ENCODE measurements around the gene CEP20. TPM values are rescaled to one million over a fixed set of nuclear protein-coding genes. Genes with fewer than 3 reads are reported as not detected.

CEP20 gene
- total RNA-seq, 1 experiment from 2014 or later: 37.0 TPM

DNA sequence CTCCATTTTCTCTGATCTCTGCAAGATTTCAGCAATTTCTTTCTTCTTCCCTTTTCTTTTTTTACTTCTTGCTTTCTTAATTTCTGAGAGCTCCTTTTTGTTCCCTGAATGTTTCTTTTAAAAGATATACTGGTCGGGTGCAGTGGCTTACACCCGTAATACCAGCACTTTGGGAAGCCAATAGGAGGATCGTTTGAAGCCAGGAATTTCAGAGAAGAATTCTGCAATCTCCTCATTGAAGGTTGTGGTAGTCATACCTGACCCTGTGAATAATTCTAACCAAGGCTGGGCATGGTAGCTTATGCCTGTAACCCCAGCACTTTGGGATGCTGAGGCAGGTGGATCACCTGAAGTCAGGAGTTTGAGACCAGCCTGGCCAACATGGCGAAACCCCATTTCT is 45.4 kb upstream of the CEP20 start:
- CTCF ChIA-PET: no interaction called here
- TF ChIP-seq EZH2phosphoT487 (IDR thresholded peaks at IDR 0.05; ENCODE audit: borderline replicate concordance, low read length) (no peak), EZH2 (IDR thresholded peaks at IDR 0.05; ENCODE audit: low read length, unreplicated experiment) (no peak)
- TF ChIP-seq, protein P1, sequence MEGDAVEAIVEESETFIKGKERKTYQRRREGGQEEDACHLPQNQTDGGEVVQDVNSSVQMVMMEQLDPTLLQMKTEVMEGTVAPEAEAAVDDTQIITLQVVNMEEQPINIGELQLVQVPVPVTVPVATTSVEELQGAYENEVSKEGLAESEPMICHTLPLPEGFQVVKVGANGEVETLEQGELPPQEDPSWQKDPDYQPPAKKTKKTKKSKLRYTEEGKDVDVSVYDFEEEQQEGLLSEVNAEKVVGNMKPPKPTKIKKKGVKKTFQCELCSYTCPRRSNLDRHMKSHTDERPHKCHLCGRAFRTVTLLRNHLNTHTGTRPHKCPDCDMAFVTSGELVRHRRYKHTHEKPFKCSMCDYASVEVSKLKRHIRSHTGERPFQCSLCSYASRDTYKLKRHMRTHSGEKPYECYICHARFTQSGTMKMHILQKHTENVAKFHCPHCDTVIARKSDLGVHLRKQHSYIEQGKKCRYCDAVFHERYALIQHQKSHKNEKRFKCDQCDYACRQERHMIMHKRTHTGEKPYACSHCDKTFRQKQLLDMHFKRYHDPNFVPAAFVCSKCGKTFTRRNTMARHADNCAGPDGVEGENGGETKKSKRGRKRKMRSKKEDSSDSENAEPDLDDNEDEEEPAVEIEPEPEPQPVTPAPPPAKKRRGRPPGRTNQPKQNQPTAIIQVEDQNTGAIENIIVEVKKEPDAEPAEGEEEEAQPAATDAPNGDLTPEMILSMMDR (conservative IDR thresholded peaks at IDR 0.05; ENCODE audit: low read depth, low read length): no peak
- intact Hi-C loops (cut with micrococcal nuclease): no loop called here

DNA sequence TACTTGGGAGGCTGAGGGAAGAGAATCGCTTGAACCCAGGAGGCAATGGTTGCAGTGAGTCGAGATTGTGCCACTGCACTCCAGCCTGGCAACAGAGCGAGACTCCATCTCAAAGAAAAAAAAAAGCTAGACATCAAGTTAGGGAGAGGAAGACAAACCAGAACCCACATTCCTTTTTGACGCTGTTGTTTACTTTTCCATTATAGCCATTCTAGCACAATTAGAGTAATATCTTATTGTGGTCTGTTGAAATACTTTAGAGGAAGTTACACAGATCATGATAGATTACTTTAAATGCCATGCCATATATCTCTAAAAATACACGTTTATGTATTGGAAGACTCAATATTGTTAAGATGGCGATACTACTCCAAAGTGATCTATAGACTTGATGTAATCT is 44.5 kb upstream of the CEP20 start:
- no peak for ATAC-seq

More for the DNA sequence above, 45.4 kb upstream of the CEP20 start:
- Histone ChIP-seq H2AFZ (ENCODE audit: low read length) (no peak overlapping the region), H3K79me2 (ENCODE audit: low read length) (no peaks in the 10 kb centered on the region), H3K9me2 (replicated peaks; ENCODE audit: low read length) (no peaks in the 10 kb centered on the region), H3K36me3 (ENCODE audit: low read depth, low read length) (no peaks in the 10 kb centered on the region), H3K9ac (ENCODE audit: low read length) (no peak overlapping the region), H3K4me2 (ENCODE audit: low read length) (no peak overlapping the region), H3K9me3 (ENCODE audit: low read length) (0 out of 2 replicates have a peak, but pooled peaks cover 4% of the 10 kb centered on the region), H4K20me1 (ENCODE audit: low read length) (no peaks in the 10 kb centered on the region), H3K27ac (ENCODE audit: low read length) (no peak overlapping the region), H3F3A (ENCODE audit: low read length, unreplicated experiment) (no peaks in the 10 kb centered on the region), H3K4me1 (ENCODE audit: insufficient read depth, low read length) (no peaks in the 10 kb centered on the region), H3K27me3 (ENCODE audit: low read length) (no peaks in the 10 kb centered on the region), H3K4me3 (ENCODE audit: low read length) (no peak overlapping the region)
- no TSS peak for BruUV-seq (replicated peaks)
- POLR2A ChIA-PET (ENCODE audit: unreplicated experiment): no interaction called here
- ATAC-seq (no peak), DNase-seq (no peak)

More for the DNA sequence above, 44.5 kb upstream of the CEP20 start:
- no peak for DNase-seq
- Histone ChIP-seq H3K27me3 (ENCODE audit: low read length) (no peaks in the 10 kb centered on the region), H3K9me3 (ENCODE audit: low read length) (0 out of 2 replicates have a peak, but pooled peaks cover 4% of the 10 kb centered on the region), H3K4me1 (ENCODE audit: insufficient read depth, low read length) (no peaks in the 10 kb centered on the region), H3K4me2 (ENCODE audit: low read length) (no peak overlapping the region), H4K20me1 (ENCODE audit: low read length) (no peaks in the 10 kb centered on the region), H3K36me3 (ENCODE audit: low read depth, low read length) (no peaks in the 10 kb centered on the region), H3K9me2 (replicated peaks; ENCODE audit: low read length) (no peaks in the 10 kb centered on the region), H3K27ac (ENCODE audit: low read length) (no peak overlapping the region), H2AFZ (ENCODE audit: low read length) (no peak overlapping the region), H3F3A (ENCODE audit: low read length, unreplicated experiment) (no peaks in the 10 kb centered on the region), H3K79me2 (ENCODE audit: low read length) (no peaks in the 10 kb centered on the region), H3K9ac (ENCODE audit: low read length) (no peak overlapping the region), H3K4me3 (ENCODE audit: low read length) (no peak overlapping the region)
- no TSS peak for BruUV-seq (replicated peaks)
- POLR2A ChIA-PET (ENCODE audit: unreplicated experiment): no interaction called here
- intact Hi-C loops (cut with micrococcal nuclease): no loop called here
- TF ChIP-seq EZH2phosphoT487 (IDR thresholded peaks at IDR 0.05; ENCODE audit: borderline replicate concordance, low read length): no peak
- TF ChIP-seq, protein P1 (conservative IDR thresholded peaks at IDR 0.05; ENCODE audit: low read depth, low read length): no peak
- no peak for TF ChIP-seq EZH2 (IDR thresholded peaks at IDR 0.05; ENCODE audit: low read length, unreplicated experiment)
- CTCF ChIA-PET: no interaction called here
